Tibial nerve (tissue), 4 donors: ENCODE measurements around the gene EXOC6B. TPM values are rescaled to one million over a fixed set of nuclear protein-coding genes. Genes with fewer than 3 reads are reported as not detected.

Experiments used
- DNase-seq, 2 donors: peaks; one replicate each; pipeline ENCODE4 v3.0.0-alpha.2; 2019; ENCODE audit warnings: low spot score in 2 of 2
- H3K27ac ChIP-seq, 4 donors: fragments of 200-600 bp; sonication (generic) in 3 of 4; one replicate each; pipeline ENCODE4 v1.5.1; 2017 to 2019; ENCODE audit warnings: mild to moderate bottlenecking in 1 of 4
- H3K27me3 ChIP-seq, 2 donors: fragments of 200-600 bp; sonication (generic) in 1 of 2; one replicate each; pipeline versions ENCODE4 v1.5.1 to v1.6.0; 2017 to 2019
- H3K36me3 ChIP-seq, 3 donors: fragments of 200-600 bp; sonication (generic); one replicate each; pipeline ENCODE4 v1.5.1; 2018 to 2019
- H3K4me1 ChIP-seq, 4 donors: fragments of 200-600 bp; sonication (generic) in 3 of 4; one replicate each; pipeline ENCODE4 v1.5.1; 2017 to 2019
- H3K4me3 ChIP-seq, 4 donors: fragments of 200-600 bp; sonication (generic) in 3 of 4; one replicate each; pipeline ENCODE4 v1.5.1; 2017 to 2019; ENCODE audit warnings: mild to moderate bottlenecking in 1 of 4, moderate library complexity in 1 of 4
- H3K9me3 ChIP-seq, 4 donors: fragments of 200-600 bp; sonication (generic) in 3 of 4; one replicate each; pipeline ENCODE4 v1.5.1; 2017 to 2019
- CTCF ChIP-seq, 5 experiments: fragments of 200-600 bp in 3 of 5; fragments of 450-650 bp in 2 of 5; sonication (generic) in 3 of 5; IDR thresholded peaks; one replicate each; pipeline ENCODE4 v1.5.1; 2016 to 2019; ENCODE audit warnings: antibody characterized with exemption in 5 of 5, mild to moderate bottlenecking in 3 of 5, moderate library complexity in 2 of 5
- EP300 ChIP-seq, 2 donors: sonication (generic); formaldehyde crosslinking; IDR thresholded peaks; one replicate each; pipeline ENCODE4 v1.6.1; 2017; ENCODE audit warnings: antibody characterized with exemption in 2 of 2, mild to moderate bottlenecking in 1 of 2
- POLR2A ChIP-seq, 2 donors: fragments of 450-650 bp; IDR thresholded peaks; one replicate each; pipeline ENCODE4 v1.6.1; 2017; ENCODE audit warnings: antibody characterized with exemption in 2 of 2, mild to moderate bottlenecking in 2 of 2, moderate library complexity in 2 of 2
- WGBS, 2 donors: methylation state at CpG; one replicate each; pipeline ENCODE4 v1.1.5; 2018; 5-methylcytosine and 5-hydroxymethylcytosine counted together
- total RNA-seq, 4 donors: library from RNA; depleted of rRNA; stranded (reverse); fragments of >200 nt; gene quantifications; one replicate each; pipeline ENCODE4 v1.1.0, GENCODE V29; 2016

Gene EXOC6B
- total RNA-seq, 4 donors from 2014 or later, result 22.1 to 41.1 (median 30.3) TPM

GRCh38 chr2:72681016-72681995, 144.5 kb downstream of the EXOC6B start:
- no peak for TF ChIP-seq EP300 (IDR thresholded peaks at IDR 0.05)
- TF ChIP-seq CTCF (IDR thresholded peaks at IDR 0.05), result no peak
- TF ChIP-seq POLR2A (IDR thresholded peaks at IDR 0.05), result no peak
- WGBS, 2 donors, result 81 to 86% methylated on average over 3 of the region's 3 CpGs
- no peaks in the 10 kb centered on the region for H3K27me3 ChIP-seq

GRCh38 chr2:72678024-72678423, 147.8 kb downstream of the EXOC6B start:
- WGBS, 2 donors, result 84 to 88% methylated on average over 2 of the region's 2 CpGs
- no peak overlapping the region for H3K27ac ChIP-seq
- no peaks in the 10 kb centered on the region for H3K36me3 ChIP-seq
- H3K4me3 ChIP-seq, result no peak overlapping the region
- no peaks in the 10 kb centered on the region for H3K27me3 ChIP-seq
- peaks cover 0 to 13% (median 3%) of the 10 kb centered on the region in 4 donors for H3K4me1 ChIP-seq
- TF ChIP-seq POLR2A (IDR thresholded peaks at IDR 0.05), result no peak
- TF ChIP-seq EP300 (IDR thresholded peaks at IDR 0.05), result no peak
- TF ChIP-seq CTCF (IDR thresholded peaks at IDR 0.05), result no peak
- no peaks in the 10 kb centered on the region for H3K9me3 ChIP-seq
- no peak for DNase-seq

More at GRCh38 chr2:72681016-72681995, 144.5 kb downstream of the EXOC6B start:
- peaks cover 0 to 10% (median 0%) of the 10 kb centered on the region in 4 donors for H3K4me1 ChIP-seq
- H3K27ac ChIP-seq, result no peak overlapping the region
- DNase-seq, result no peak
- H3K9me3 ChIP-seq, result no peaks in the 10 kb centered on the region
- no peaks in the 10 kb centered on the region for H3K36me3 ChIP-seq
- H3K4me3 ChIP-seq, result no peak overlapping the region

GRCh38 chr2:72676341-72677025, 149.3 kb downstream of the EXOC6B start:
- Histone ChIP-seq H3K27me3 (no peaks in the 10 kb centered on the region), H3K9me3 (no peaks in the 10 kb centered on the region), H3K4me3 (no peak overlapping the region), H3K36me3 (no peaks in the 10 kb centered on the region), H3K27ac (no peak overlapping the region), H3K4me1 (peaks cover 0 to 13% (median 3%) of the 10 kb centered on the region in 4 donors)
- DNase-seq, result no peak
- TF ChIP-seq POLR2A (IDR thresholded peaks at IDR 0.05) (no peak), CTCF (IDR thresholded peaks at IDR 0.05) (no peak), EP300 (IDR thresholded peaks at IDR 0.05) (no peak)
- 60 to 65% methylated on average over 5 of the region's 5 CpGs for WGBS, 2 donors

GRCh38 chr2:72674982-72675915, 150.6 kb downstream of the EXOC6B start:
- no peak overlapping the region for H3K4me3 ChIP-seq
- H3K36me3 ChIP-seq, result no peaks in the 10 kb centered on the region
- 92 to 94% methylated on average over 8 of the region's 8 CpGs for WGBS, 2 donors
- peaks cover 0 to 13% (median 3%) of the 10 kb centered on the region in 4 donors for H3K4me1 ChIP-seq
- no peaks in the 10 kb centered on the region for H3K27me3 ChIP-seq
- no peak for DNase-seq
- no peak overlapping the region for H3K27ac ChIP-seq
- no peak for TF ChIP-seq POLR2A (IDR thresholded peaks at IDR 0.05)
- no peak for TF ChIP-seq CTCF (IDR thresholded peaks at IDR 0.05)
- no peak for TF ChIP-seq EP300 (IDR thresholded peaks at IDR 0.05)
- no peaks in the 10 kb centered on the region for H3K9me3 ChIP-seq
